ENCODE measurements around the gene ABCC5.
"Not testable (repeated sequence)": the region's sequence is repeated elsewhere in the genome, so short reads cannot be mapped to it uniquely, and the experiment has no call there.

Gene ABCC5

GRCh38 chr3:183896610-183897009 lies 121.1 kb downstream of the ABCC5 start:
- no peak for DNase-seq (ENCODE audit: extremely low read depth in 1 of 2, low read depth in 1 of 2)

GRCh38 chr3:183896184-183896583 lies 121.5 kb downstream of the ABCC5 start:
- DNase-seq (ENCODE audit: extremely low read depth in 1 of 2, low read depth in 1 of 2), result no peak

- no peak for DNase-seq (ENCODE audit: extremely low read depth in 1 of 2, low read depth in 1 of 2)
These were observed 121.9 kb downstream of the ABCC5 start for GRCh38 chr3:183895774-183896173.

- no peak for DNase-seq (ENCODE audit: extremely low read depth in 1 of 2, low read depth in 1 of 2)
These were observed 122.4 kb downstream of the ABCC5 start for GRCh38 chr3:183895296-183895695.

- no peak for DNase-seq (ENCODE audit: extremely low read depth in 1 of 2, low read depth in 1 of 2)
These were observed 125.0 kb downstream of the ABCC5 start for GRCh38 chr3:183892610-183893214.

- no peak for DNase-seq (ENCODE audit: extremely low read depth in 1 of 2, low read depth in 1 of 2)
These were observed 131.9 kb downstream of the ABCC5 start for GRCh38 chr3:183885766-183886165.

- peak; percentile 84 to 93 for DNase-seq (ENCODE audit: extremely low read depth in 1 of 2, low read depth in 1 of 2)
These were observed 133.0 kb downstream of the ABCC5 start, which contains the start of gene PARL for GRCh38 chr3:183884427-183885296. Gene PARL (minus strand): TSS chr3:183884880. CDS start chr3:183884846, 34 bp downstream.

GRCh38 chr3:183884097-183884426 lies 133.6 kb downstream of the ABCC5 start:
- no peak for DNase-seq (ENCODE audit: extremely low read depth in 1 of 2, low read depth in 1 of 2)

- no peak for DNase-seq (ENCODE audit: extremely low read depth in 1 of 2, low read depth in 1 of 2)
These were observed 134.2 kb downstream of the ABCC5 start for GRCh38 chr3:183883291-183884096.

- DNase-seq (ENCODE audit: extremely low read depth in 1 of 2, low read depth in 1 of 2), result no peak
These were observed 137.6 kb downstream of the ABCC5 start for GRCh38 chr3:183880121-183880520.

GRCh38 chr3:183879243-183879642 lies 138.4 kb downstream of the ABCC5 start:
- no peak for DNase-seq (ENCODE audit: extremely low read depth in 1 of 2, low read depth in 1 of 2)

GRCh38 chr3:183878071-183878470 lies 139.6 kb downstream of the ABCC5 start:
- no peak for DNase-seq (ENCODE audit: extremely low read depth in 1 of 2, low read depth in 1 of 2)

- DNase-seq (ENCODE audit: extremely low read depth in 1 of 2, low read depth in 1 of 2), result not testable (repeated sequence)
These were observed 140.5 kb downstream of the ABCC5 start for GRCh38 chr3:183877227-183877626.

- DNase-seq (ENCODE audit: extremely low read depth in 1 of 2, low read depth in 1 of 2), result no peak
These were observed 142.3 kb downstream of the ABCC5 start for GRCh38 chr3:183875411-183875810.

- no peak for DNase-seq (ENCODE audit: extremely low read depth in 1 of 2, low read depth in 1 of 2)
These were observed 143.8 kb downstream of the ABCC5 start for GRCh38 chr3:183873914-183874313.

- DNase-seq (ENCODE audit: extremely low read depth in 1 of 2, low read depth in 1 of 2), result no peak
These were observed 146.1 kb downstream of the ABCC5 start for GRCh38 chr3:183871541-183871940.

- no peak for DNase-seq (ENCODE audit: extremely low read depth in 1 of 2, low read depth in 1 of 2)
These were observed 147.1 kb downstream of the ABCC5 start for GRCh38 chr3:183870563-183870962.
